ELF-1 (cell line): ENCODE data around the gene LNX1.
"Not testable (repeated sequence)": the region's sequence is repeated elsewhere in the genome, so short reads cannot be mapped to it uniquely, and the experiment has no call there.

Experiments
- DNase-seq: peaks from one replicate; pipeline ENCODE4 v3.0.0-alpha.2; 2016; ENCODE audit warnings: low read depth, low spot score

LNX1 gene

DNA sequence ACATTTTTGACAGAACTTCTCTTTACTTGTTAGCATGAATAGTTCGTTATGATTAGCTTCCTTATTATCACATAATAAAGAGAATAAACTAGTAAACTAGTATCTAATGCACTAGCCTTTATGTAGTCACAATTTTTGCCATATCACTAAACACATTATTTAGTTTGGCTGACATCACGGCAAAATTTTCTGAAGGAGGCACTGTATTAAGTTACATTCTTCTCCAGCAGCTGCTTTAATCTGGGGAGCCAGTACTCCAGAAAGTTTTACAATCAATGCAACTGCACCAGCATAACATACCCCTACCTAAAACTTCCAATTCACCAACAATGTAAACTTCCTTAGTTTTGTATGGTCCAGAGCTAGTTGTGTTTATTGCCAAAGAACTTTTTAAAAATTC lies 126.0 kb downstream of the LNX1 start:
- no peak for DNase-seq

- DNase-seq: no peak
Measured at GRCh38 chr4:53463340-53463739, 127.9 kb downstream of the LNX1 start.

- no peak for DNase-seq
Measured at GRCh38 chr4:53461244-53461643, 130.0 kb downstream of the LNX1 start.

- no peak for DNase-seq
Measured at GRCh38 chr4:53459548-53459947, 131.7 kb downstream of the LNX1 start.

- no peak for DNase-seq
Measured at GRCh38 chr4:53456178-53456577, 135.1 kb downstream of the LNX1 start.

- DNase-seq: no peak
Measured at GRCh38 chr4:53455766-53456165, 135.5 kb downstream of the LNX1 start.

- no peak for DNase-seq
Measured at GRCh38 chr4:53453385-53453784, 137.9 kb downstream of the LNX1 start.

- DNase-seq: peak; percentile 10
Measured at GRCh38 chr4:53450773-53451172, 140.5 kb downstream of the LNX1 start.

GRCh38 chr4:53444954-53445353 lies 146.3 kb downstream of the LNX1 start:
- DNase-seq: no peak

GRCh38 chr4:53441564-53441963 lies 149.7 kb downstream of the LNX1 start:
- no peak for DNase-seq

GRCh38 chr4:53436251-53436650 lies 155.0 kb downstream of the LNX1 start:
- no peak for DNase-seq

GRCh38 chr4:53432528-53433424 lies 158.5 kb downstream of the LNX1 start:
- DNase-seq: no peak

- DNase-seq: no peak
Measured at GRCh38 chr4:53431052-53431451, 160.2 kb downstream of the LNX1 start.

- no peak for DNase-seq
Measured at GRCh38 chr4:53427366-53427765, 163.9 kb downstream of the LNX1 start.

- no peak for DNase-seq
Measured at GRCh38 chr4:53424280-53424679, 167.0 kb downstream of the LNX1 start.

- no peak for DNase-seq
Measured at GRCh38 chr4:53422367-53422766, 168.9 kb downstream of the LNX1 start.

GRCh38 chr4:53421791-53422190 lies 169.5 kb downstream of the LNX1 start:
- no peak for DNase-seq

- no peak for DNase-seq
Measured at GRCh38 chr4:53419208-53419607, 172.1 kb downstream of the LNX1 start.

DNA sequence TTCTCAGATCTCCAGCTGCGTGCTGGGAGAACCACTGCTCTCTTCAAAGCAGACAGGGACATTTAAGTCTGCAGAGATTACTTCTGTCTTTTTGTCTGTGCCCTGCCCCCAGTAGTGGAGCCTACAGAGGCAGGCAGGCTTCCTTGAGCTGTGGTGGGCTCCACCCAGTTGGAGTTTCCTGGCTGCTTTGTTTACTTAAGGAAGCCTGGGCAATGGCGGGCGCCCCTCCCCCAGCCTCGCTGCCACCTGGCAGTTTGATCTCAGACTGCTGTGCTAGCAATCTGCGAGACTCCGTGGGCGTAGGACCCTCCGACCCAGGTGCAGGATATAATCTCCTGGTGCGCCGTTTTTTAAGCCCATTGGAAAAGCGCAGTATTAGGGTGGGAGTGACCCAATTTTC lies 181.8 kb downstream of the LNX1 start:
- DNase-seq: not testable (repeated sequence)
